NCI-H748 treated with DMSO at 0.1 percent for 48 hours (cell line): Measurements from ENCODE around the gene SLC10A6.

Source experiments
- DNase-seq: peaks from one replicate; lab custom pipeline; 2025; lab: John Stamatoyannopoulos, UW

SLC10A6 gene

DNA sequence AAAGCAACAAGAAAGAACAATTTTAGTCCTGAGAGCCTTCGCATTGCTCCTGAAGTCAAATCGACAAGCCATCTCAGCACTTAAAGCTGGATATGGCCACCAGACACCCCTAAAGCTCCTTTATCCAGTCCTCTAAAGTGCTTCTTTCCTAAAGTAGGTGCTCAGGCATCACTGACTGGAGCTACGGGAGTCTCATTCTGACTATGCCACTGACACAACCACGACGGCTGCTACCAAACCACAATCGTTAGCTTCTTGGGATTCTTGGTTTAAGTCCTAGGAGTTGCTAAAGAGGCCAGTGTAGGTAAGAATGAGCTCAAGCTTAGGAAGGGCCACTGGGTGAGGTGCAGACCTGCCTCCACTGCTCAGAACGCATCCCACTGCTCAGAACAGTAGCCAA, 1.0 kb downstream of the SLC10A6 start:
- DNase-seq = no peak

DNA sequence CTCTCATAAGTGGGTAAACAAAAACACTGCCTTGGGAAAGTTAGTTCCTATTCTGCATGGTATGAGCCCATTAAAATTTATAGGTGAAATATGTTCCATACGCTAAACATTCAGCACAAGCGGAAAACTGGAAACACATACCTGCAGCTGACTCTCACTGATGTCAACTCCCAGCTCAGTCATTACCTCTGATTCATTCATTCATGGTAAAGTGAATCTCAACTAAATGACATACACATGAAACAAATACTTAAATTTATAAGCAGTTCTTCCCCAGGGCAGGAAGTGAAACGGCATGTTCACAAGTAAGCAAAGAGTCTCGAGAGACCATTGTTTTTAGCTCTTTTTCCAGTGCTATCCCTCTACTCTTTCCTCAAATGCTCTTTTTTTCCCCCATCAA, 1.6 kb downstream of the SLC10A6 start:
- DNase-seq = no peak

DNA sequence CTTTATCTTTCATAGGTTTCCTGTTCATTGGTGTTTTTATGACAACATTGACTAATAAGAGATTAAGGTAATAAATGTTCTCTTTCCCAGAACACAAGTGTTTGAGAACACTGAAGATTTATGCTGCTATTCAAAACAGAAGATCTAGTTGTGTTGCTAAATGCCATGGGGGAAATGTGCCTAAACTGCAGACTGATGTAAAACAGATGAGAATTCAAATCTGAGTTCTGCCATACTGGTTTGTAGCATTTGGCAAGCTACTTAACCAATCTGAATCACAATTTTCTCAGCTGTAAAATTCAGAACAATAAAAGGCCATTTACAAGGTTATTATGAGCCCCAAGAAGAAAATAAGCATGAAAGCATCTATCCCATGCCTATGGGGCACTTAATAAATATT, 2.3 kb downstream of the SLC10A6 start:
- no peak for DNase-seq

DNA sequence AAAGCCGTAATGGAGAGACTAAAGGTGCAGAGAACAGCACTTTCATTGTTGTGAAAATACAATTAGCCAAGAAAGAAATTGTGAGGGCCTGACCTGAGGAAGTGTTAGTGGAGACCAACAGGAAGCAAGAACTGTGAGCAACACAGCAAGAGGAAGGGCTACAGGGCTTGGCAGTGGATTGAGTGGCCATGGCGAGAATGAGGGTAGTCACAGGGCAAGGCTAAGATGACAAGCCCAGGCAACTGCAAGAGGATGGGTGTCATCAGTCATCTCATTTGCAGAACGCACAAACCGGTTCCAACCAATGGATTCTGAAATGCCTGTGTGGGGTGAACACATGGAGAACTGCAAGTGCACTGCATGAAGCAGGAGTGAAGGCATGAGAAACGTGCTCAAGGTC, 3.6 kb downstream of the SLC10A6 start:
- no peak for DNase-seq

DNA sequence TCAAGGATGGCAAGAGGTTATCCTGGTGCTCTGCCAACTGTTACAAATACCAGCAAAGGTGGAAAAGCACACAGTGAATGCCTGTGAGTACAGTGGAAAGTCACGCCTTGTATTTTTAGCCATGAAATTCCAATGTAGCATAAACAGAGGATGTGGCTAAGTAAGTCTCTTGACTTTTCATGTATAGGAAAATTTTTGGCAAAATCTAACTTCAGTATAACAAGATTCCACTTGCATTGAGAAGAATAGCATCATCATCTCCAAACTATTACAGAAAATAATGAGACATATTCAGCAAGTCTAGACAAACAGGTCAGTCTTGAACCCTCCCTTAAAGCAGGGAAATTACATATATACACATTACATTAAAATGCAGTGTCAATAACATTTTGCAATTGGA, 7.9 kb downstream of the SLC10A6 start:
- no peak for DNase-seq

DNA sequence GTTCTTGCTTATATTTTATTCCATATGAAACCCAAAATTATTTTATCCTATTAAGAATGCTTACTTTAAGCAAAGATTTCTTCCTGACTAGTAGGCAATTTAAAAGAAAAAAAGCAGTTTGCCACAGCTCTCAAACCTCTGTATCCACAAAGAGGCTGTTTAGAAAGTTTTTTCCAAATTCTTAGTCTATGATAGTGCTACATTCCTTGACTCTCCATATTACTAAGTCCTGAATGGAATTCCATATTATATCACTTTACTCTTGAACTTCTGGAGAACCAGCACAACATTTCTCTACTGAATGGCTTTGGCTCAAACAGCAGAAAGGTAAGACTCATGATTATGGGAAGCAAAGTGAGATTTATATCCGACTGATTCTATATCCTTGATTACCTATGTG, 8.3 kb downstream of the SLC10A6 start:
- no peak for DNase-seq

DNA sequence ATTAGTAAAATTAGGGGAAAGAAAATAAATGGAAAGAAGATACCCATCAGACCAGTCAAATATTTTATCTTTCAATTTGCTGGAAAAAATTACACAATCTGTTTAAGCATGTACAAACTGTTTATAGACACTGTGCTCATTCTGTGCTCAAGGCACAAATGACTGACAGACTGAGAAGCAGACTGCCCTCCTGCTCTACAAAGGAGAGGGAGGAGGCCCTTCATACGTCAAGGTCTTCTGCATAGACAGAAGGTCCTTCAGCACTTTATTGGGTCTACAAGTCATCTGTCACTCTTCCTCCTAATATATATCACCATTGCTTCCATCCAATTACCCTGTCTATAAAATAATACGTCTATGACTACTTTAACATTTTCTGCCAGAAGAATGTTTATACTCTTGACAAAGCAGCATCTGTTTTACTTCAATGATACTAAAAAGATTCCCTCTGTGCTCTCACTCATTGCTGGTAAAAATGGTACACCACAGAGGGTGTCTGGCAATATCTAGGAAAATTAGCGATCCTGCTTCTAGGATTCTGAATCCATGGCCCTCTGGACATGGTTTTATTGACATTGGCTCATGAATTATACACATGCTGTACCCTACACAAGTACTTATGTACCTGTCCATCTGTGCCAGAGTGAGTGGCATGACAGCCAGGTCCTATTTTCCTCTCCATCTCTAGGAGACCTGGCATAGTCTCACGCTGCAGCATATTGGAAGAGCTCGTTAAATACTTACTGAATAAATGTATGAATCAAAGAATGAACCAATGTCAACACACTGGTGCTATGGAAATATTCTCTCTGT, 11.3 kb downstream of the SLC10A6 start:
- no peak for DNase-seq

DNA sequence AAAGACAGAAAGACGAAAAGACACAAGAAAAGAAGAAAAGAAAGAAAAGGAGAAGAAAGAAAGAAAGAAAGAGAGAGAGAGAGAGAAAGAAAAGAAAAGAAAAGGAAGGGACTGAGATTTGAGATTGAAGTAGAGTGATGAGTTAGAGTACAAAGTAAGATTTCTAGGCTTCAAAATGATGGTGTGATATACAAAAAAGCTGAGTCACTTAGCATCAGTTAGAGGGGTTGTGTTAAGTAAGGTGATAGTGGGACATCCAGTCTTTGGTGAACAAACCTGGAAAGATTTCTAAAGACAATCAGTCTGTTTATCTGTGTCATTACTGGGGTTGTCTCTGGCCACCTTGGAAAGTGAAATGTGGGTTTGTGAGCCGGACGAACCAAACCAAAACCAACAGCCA, 13.5 kb downstream of the SLC10A6 start:
- no peak for DNase-seq

DNA sequence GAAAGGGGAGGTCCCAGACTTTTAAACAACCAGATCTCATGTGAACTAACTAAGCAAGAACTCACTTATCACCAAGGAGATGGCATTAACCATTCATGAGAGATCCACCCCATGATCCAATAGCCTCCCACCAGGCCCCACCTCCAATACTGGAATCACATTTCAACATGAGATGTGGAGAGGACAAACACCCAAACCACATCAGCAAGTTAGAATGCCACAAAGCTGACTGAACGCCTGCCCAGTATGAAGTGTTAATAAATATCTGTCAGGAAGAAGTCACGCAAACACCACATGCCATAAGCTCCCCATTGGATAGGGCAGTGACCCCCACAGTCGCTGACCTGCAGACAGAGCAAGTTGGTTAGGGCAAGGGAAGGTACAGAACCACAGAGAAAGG, 14.3 kb downstream of the SLC10A6 start:
- no peak for DNase-seq

DNA sequence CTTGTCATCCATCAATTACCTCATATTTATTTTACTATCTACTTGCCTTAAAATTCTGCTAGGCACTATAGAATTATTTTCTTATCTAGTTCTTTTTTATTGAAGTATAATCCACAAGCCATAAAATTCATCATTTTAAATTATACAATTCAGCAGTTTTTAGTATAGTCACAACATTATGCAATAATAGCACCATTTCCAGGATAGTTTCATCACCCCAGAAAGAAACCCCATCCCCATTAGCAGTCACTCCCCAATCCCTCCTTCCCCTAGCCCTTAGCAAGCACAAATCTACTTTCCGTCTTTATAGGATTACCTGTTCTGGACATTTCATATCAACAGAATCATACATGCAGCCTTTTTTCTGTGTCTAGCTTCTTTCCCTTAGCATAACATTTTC, 15.6 kb downstream of the SLC10A6 start:
- DNase-seq = no peak

DNA sequence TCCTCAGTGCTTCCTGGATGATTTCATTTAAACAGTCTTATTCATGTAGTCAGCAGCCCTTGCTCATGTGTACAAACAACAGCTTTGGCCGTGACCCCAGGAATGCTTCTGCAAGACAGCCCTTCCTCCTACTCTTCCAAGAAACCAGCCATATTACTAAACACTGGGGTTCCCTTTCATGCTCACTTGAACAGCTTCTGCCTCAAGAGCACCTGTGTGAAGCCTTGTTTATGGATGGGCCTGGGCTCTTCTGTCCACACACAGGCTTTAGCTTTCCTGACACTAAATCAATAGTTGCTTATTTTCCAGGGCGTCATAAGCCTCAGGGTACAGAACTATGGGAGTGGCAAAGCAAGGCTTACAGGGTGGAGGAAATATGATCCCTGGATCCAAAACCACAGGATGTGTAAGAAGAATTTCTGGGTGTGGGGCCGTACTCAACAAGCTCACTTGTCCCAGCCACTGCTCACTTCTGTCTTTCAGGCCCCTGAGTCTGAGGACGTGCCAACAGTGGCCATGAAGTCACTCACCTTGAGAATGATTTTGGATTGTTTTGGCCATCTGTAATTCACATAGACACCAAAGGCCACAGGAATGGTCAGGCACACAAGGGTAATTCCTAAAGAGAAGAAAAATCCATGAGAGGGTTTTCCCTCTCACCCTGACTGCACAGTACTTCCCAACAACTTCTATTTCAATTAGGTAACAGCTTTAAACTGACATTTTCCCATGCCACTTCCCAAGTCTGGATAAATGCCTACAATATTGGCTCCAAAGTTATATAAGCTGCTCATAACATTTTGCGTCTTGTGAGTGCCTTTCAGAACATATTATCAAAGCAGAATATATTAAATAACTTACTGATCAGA, 17.7 kb downstream of the SLC10A6 start:
- DNase-seq = no peak

DNA sequence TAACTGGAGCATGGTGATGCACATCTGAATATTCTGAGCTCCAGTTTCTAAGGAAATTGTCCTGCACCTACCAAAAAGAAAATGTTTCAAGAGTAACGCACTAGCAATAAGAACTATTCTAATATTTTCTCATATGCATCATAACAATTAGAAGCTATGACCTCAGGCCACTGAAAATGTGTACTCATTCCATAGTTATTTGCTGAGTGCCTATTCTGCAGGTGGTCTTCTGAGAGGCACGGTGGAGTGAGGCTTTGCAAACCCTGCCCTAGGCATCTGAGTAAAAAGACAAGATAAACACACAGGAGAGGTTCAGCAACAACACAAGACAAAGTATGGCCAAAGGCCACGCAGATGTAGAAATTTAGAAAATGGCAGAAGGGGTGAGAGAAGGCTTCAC, 23.7 kb downstream of the SLC10A6 start:
- DNase-seq = no peak

DNA sequence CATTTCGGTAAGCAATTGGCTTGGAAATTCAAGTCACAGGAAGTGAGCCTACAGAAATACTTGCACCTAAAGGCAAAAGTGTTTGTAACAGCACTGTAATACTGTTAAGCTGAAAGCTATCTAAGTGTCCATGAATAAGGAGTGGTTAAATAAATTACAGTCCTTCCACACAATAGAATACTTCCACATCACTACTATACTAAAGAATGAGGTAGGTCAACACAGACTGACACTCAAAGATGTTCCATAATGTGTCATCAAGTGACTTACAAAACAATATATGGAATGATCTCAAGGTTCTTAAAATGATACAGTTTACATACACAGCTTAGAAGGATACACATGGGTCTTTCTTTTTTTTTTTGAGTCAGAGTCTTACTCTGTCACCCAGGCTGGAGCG, 27.0 kb downstream of the SLC10A6 start:
- no peak for DNase-seq

DNA sequence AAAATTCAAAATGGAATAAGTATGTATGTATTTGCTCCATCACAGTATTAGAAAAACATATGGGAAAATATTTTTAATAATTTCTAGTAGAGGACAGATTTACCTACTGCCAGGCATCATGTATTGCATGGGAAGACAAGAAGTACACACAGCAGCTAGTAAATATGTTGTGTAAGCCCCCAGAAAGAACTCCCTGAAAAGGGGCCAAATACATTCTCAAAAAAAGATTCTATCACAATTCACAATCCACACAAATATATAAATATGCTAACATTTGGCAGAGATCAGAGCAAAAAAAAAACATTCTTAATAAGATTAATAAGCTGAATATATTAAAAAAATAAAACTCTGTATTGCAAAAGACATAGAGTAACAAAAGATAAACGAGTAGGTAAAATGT, 28.0 kb downstream of the SLC10A6 start:
- no peak for DNase-seq

DNA sequence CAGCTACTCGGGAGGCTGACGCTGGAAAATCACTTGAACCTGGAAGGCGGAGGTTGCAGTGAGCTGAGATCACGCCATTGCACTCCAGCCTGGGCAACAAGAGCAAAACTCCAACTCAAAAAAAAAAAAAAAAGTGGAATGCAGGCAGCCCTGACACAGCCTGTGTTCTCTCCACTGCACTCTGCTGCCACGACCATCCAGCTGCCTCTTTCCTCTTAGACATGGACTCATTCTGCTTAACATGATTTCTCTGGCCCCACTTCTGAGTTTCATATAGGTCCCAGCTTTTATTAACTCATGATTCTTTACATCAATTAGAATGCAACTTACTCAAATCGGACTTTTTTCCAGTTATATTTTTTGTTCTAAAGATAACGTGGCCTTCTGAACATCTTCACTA, 29.6 kb downstream of the SLC10A6 start:
- no peak for DNase-seq

DNA sequence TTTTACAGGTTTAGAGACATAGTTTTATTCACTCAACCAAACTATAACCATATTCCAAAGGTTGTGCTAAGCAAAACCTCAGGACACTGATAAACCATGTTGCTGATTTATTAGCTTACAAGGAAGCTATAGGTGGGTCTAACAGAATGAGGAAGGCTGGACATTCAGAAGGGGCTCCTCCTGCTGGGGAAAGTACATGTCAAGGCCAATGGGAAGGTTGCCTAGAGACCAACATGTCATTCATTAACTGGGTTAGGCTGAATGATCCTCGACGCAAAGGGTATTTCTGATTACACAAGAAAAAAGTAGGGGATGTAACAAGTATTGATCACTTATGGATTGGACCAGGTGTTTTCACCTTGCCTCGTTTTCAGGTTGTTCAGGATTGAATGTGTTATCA, 30.3 kb downstream of the SLC10A6 start:
- DNase-seq = no peak

DNA sequence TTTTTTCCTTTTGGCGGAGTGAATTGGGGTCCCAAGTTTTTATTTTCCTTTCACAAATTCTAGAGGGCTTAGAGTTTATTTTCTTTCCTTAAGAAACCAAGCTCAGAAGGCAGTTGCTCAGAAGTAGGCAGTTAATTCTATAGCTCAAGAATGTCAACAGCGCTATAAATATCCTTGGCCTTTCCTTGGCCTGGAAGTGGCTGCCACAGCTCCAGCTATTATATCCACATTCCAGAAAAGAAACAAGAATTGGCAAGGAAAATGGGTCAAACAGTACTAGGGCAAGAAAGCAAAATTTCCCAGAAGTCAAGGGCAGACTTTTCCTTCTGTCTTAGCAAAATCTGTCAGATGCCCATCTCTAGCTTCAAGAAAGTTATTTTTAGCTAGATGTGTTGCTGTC, 31.0 kb downstream of the SLC10A6 start:
- no peak for DNase-seq

DNA sequence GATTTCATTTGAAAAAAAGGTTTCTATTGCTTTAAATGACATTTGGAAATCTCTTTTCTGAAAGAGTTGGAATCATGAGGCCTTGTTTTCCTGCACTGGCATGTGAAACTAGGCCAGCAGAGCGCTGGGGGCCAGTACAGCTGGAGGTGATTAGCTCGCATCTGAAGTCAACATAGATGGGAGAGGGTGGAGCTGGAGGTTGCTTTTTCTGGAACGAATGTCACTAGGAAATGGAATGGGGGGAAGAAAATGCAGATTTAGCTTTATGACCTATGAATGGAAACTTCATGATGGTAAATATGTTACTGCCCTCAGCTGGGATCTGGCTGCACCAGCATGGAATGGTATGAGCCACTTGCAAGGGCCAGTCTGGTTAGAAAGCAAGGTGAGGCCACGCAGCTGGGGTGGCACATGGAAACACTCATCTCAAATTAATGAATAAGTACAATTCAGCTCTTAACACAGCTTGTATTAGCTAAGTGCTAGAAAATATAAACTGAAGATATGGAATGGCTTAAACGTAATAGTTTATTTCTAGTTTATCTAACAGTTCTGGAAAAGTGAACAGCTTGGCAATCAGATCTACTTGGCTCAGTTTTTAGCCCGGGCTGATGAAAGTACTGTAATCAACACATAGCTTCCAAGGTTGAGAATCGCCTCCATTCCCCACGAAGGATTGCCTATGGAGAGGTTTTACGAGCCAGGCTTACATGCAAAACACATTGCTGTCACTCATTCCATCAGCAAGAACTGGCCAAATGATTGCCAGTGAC, 32.5 kb downstream of the SLC10A6 start:
- DNase-seq = no peak

DNA sequence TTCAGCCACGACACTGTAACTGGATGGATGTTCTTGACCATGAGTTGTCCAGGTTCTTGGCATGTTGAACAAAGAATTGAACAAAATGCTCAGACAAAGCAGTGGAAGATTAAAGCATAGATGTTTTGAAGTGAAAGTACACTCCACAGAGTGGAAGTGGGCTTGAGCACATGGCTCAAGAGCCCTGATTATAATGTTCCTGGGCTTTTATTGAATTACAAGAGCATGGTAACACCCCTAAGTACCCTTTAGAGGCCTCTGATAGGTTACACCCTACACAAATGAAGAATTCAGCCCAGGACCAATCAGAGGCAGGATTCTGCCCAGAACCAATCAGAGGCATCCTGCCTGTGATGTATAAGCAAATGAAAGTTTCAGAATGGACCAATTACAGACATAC, 33.5 kb downstream of the SLC10A6 start:
- DNase-seq = no peak

DNA sequence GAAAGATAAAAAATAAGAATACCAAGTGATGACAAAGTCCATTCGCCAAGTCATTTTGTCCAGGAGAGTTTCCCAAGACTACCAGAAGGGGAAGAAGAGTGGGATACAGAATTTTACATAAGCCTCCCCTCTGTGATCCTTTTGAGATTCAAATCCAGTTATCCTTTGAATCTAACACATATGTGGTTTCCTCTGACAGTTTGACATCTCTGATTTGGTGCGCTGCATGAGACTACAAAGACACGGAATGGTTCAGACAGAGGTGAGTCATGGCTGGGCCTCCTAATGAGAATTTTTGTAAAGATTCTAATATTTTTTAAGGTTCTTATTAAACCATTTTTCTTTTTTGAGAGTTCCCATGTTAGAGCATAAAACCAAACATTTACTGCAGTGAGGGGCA, 38.3 kb downstream of the SLC10A6 start:
- no peak for DNase-seq

DNA sequence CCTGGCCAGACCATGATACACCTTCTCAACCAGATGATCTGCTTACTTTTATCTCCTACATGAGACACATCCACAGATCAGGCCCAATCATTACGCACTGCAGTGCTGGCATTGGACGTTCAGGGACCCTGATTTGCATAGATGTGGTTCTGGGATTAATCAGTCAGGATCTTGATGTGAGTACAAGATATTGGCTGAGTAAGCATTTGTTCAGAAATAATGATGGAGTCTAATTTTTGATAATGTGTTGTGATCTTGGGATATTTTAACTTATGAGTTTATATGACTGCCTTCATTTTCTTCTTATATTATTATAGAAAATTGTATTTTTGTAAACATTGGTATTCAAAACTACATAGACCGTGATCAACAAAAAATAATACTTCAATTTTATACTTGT, 39.4 kb downstream of the SLC10A6 start:
- no peak for DNase-seq

DNA sequence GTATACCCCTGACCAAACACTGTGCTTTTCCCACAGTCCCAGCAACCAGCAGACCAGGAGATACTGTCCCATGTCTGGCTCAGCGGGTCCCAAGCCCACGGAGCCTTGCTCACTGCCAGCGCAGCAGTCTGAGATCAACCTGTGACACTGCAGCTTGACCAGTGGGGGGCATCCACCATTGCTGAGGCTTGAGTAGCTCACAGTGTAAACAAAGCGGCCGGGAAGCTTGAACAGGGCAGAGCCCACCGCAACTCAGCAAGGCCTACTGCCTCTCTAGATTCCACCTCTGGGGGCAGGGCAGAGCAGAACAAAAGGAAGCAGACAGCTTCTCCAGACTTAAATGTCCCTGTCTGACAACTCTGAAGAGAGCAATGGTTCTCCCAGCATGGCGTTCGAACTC, 58.1 kb downstream of the SLC10A6 start:
- DNase-seq = no peak

DNA sequence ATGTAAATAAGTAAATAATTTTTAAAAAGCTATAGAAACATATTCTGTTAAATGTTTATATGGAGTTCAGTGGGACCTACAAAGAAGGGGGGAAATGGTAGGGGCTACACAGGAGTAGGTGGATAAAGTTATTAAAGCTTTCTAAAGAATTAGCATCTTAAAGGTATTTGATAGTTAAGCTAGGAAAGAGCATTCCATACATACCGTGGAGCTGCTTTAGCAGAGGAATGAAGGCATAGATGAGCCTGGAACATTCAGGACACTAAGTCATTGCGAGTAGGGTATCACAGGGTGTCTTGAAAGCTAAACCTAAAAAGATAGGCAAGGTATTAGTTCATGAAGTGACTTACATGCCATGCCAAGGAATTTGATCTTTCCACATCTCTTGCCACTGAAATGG, 60.4 kb downstream of the SLC10A6 start:
- DNase-seq = no peak
